ENCODE results near the gene SLC7A7.
"Not testable (repeated sequence)": the region's sequence is repeated elsewhere in the genome, so short reads cannot be mapped to it uniquely, and the experiment has no call there.

SLC7A7 gene

DNA sequence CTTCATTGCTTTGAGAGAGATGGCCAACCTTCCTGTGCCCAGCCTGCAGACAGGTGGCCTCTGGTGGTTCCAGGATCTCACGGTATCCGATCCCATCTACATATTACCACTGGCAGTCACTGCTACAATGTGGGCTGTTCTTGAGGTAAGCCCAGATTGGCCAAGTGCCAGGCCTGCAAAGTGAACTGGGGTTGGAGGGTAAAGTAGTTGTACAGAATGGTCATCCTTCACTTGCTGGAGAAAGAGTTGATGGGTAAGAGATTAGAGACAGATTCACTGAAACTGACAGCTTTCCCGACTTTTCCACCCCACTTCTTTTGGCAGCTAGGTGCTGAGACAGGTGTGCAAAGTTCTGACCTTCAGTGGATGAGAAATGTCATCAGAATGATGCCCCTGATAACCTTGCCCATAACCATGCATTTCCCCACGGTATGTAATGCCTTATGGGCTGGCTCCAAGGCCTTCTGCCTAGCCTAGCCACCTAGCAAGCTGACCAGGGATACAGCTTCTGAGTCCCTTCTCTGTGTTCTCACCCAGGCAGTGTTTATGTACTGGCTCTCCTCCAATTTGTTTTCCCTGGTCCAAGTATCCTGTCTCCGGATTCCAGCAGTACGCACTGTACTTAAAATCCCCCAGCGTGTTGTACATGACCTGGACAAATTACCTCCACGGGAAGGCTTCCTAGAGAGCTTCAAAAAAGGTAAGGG lies 44.6 kb downstream of the SLC7A7 start:
- ATAC-seq = no peak
- peaks cover 59% of the 10 kb centered on the region for H3K36me3 Mint-ChIP-seq
- no peaks in the 10 kb centered on the region for H3K27me3 Mint-ChIP-seq
- H3K4me3 Mint-ChIP-seq = no peak overlapping the region
- no peak overlapping the region for H3K27ac Mint-ChIP-seq
- H3K9me3 Mint-ChIP-seq = no peaks in the 10 kb centered on the region
- H3K4me1 Mint-ChIP-seq = peaks cover 34% of the 10 kb centered on the region

GRCh38 chr14:22769369-22769768 lies 45.9 kb downstream of the SLC7A7 start:
- Mint-ChIP-seq H3K27ac (no peak overlapping the region), H3K36me3 (peaks cover 48% of the 10 kb centered on the region), H3K9me3 (no peaks in the 10 kb centered on the region), H3K4me3 (no peak overlapping the region), H3K4me1 (peaks cover 34% of the 10 kb centered on the region), H3K27me3 (no peaks in the 10 kb centered on the region)
- ATAC-seq = no peak

DNA sequence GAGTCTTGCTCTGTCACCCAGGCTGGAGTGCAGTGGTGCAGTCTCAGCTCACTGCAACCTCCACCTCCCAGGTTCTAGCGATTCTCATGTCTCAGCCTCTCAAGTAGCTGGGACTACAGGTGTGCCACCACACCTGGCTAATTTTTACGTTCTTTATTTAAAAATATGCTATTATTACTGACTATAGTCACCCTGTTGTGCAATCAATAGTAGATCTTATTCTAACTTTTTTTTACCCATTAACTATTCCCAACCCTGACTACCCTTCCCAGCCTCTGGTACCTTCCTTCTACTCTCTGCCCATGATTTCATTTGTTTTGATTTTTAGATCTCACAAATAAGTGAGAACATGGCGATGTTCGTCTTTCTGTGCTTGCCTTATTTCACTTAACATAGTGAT lies 46.3 kb downstream of the SLC7A7 start:
- ATAC-seq = no peak
- H3K4me3 Mint-ChIP-seq = no peak overlapping the region
- H3K4me1 Mint-ChIP-seq = peaks cover 34% of the 10 kb centered on the region
- H3K36me3 Mint-ChIP-seq = peaks cover 46% of the 10 kb centered on the region
- H3K27ac Mint-ChIP-seq = peak overlapping the region; percentile 100
- no peaks in the 10 kb centered on the region for H3K9me3 Mint-ChIP-seq
- no peaks in the 10 kb centered on the region for H3K27me3 Mint-ChIP-seq

GRCh38 chr14:22767323-22767589 lies 48.0 kb downstream of the SLC7A7 start:
- peak overlapping the region; percentile 95 for H3K4me3 Mint-ChIP-seq
- H3K9me3 Mint-ChIP-seq = no peaks in the 10 kb centered on the region
- ATAC-seq = no peak
- H3K36me3 Mint-ChIP-seq = peaks cover 50% of the 10 kb centered on the region
- peak overlapping the region; percentile 100 for H3K27ac Mint-ChIP-seq
- peaks cover 34% of the 10 kb centered on the region for H3K4me1 Mint-ChIP-seq
- H3K27me3 Mint-ChIP-seq = no peaks in the 10 kb centered on the region

- peak within 1 kb of the TSS; percentile 95 for H3K4me3 Mint-ChIP-seq
- H3K27me3 Mint-ChIP-seq = no peaks in the 10 kb centered on the region
- H3K9me3 Mint-ChIP-seq = no peaks in the 10 kb centered on the region
- peaks cover 53% of the 10 kb centered on the region for H3K36me3 Mint-ChIP-seq
- H3K27ac Mint-ChIP-seq = peak within 1 kb of the TSS; percentile 100
- ATAC-seq = peak; percentile 92
- peaks cover 34% of the 10 kb centered on the region for H3K4me1 Mint-ChIP-seq
Measured at GRCh38 chr14:22766457-22767322, 48.5 kb downstream of the SLC7A7 start, which contains the start of gene OXA1L. TSS of gene OXA1L (plus strand) at chr14:22766688. CDS start at chr14:22766702, 14 bp downstream.

DNA sequence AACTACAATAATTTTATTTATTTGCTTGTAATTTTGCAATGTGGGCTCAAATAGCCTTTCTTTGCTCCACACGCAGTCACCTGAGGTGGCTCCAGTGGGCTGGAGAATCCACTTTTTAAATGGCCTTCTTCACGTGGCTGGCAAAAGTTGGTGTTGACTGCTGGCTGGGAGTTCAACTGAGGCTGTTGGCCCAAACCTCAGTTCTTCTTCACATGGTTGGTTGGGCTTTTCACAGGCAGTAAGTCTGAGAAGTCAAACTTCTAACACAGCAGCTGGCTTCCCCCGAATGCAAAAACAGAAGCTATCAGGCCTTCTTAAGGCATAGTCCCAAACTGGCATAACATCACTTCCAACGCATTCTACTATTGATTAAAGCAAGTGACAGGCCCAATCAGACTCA lies 50.9 kb downstream of the SLC7A7 start:
- Mint-ChIP-seq H3K27ac (no peak overlapping the region), H3K36me3 (peaks cover 48% of the 10 kb centered on the region), H3K27me3 (no peaks in the 10 kb centered on the region), H3K4me3 (no peak overlapping the region), H3K9me3 (no peaks in the 10 kb centered on the region), H3K4me1 (peaks cover 30% of the 10 kb centered on the region)
- ATAC-seq = no peak

GRCh38 chr14:22761734-22762133 lies 53.5 kb downstream of the SLC7A7 start:
- Mint-ChIP-seq H3K27ac (no peak overlapping the region), H3K4me1 (peaks cover 5% of the 10 kb centered on the region), H3K4me3 (no peak overlapping the region), H3K36me3 (peaks cover 34% of the 10 kb centered on the region), H3K27me3 (no peaks in the 10 kb centered on the region), H3K9me3 (no peaks in the 10 kb centered on the region)
- no peak for ATAC-seq

- peaks cover 32% of the 10 kb centered on the region for H3K36me3 Mint-ChIP-seq
- ATAC-seq, H3K27ac Mint-ChIP-seq: not testable (repeated sequence)
Measured at GRCh38 chr14:22757972-22758650, 57.1 kb downstream of the SLC7A7 start.

DNA sequence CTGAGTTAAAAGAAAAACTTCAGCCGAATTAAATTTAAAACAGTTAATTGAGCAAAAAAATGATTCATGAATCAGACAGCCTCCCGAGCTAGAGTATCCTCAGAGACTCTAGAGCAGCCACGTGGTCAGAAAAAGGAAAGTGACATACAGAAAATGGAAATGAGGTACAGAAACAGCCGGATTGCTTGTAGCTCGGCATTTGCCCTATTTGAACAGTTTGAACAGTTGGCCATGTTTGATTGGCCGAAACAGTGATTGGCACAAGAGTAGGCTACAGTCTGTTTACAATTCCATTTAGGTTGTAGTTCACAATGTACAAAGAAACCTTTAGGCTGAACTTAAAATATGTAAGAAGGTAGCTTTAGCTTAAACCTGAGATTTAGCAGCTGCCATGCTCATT lies 61.6 kb downstream of the SLC7A7 start:
- Mint-ChIP-seq H3K4me1 (peaks cover 14% of the 10 kb centered on the region), H3K36me3 (no peaks in the 10 kb centered on the region), H3K27ac (no peak overlapping the region), H3K27me3 (no peaks in the 10 kb centered on the region), H3K9me3 (no peaks in the 10 kb centered on the region), H3K4me3 (no peak overlapping the region)
- no peak for ATAC-seq

More at GRCh38 chr14:22757972-22758650, 57.1 kb downstream of the SLC7A7 start:
- not testable (repeated sequence) for H3K9me3 Mint-ChIP-seq, H3K4me3 Mint-ChIP-seq, H3K27me3 Mint-ChIP-seq
- peaks cover 10% of the 10 kb centered on the region for H3K4me1 Mint-ChIP-seq

- no peak overlapping the region for H3K27ac Mint-ChIP-seq
- H3K36me3 Mint-ChIP-seq = no peaks in the 10 kb centered on the region
- H3K9me3 Mint-ChIP-seq = no peaks in the 10 kb centered on the region
- no peaks in the 10 kb centered on the region for H3K27me3 Mint-ChIP-seq
- ATAC-seq = no peak
- no peak overlapping the region for H3K4me3 Mint-ChIP-seq
- peaks cover 24% of the 10 kb centered on the region for H3K4me1 Mint-ChIP-seq
Measured at GRCh38 chr14:22752422-22752821, 62.8 kb downstream of the SLC7A7 start.

DNA sequence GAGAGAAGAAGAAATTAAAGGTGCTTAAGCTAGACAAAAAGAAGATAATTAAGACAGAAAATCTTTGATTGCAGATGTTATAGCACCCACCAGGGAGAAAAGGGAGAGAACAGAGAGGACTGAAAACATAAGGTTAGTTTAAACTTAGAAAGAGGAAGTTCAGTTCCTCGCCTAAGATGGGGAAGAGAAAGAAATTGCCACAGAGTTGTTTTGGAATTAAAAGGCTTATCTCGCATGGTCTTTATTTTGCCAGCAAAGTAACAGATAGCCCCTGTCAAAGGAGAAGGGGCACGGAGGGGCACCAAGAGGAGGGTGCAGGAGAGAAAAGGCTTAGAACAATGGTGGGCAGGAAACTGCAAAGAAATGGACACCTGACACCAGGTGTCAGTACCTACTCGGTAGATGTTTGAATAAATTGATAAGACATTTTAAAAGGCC lies 66.6 kb downstream of the SLC7A7 start:
- Mint-ChIP-seq H3K36me3 (no peaks in the 10 kb centered on the region), H3K27ac (peak overlapping the region; percentile 89), H3K4me1 (peaks cover 17% of the 10 kb centered on the region), H3K4me3 (peak overlapping the region; percentile 57), H3K27me3 (no peaks in the 10 kb centered on the region), H3K9me3 (no peaks in the 10 kb centered on the region)
- ATAC-seq = peak; percentile 64

- Mint-ChIP-seq H3K9me3 (no peaks in the 10 kb centered on the region), H3K27me3 (no peaks in the 10 kb centered on the region), H3K4me1 (peaks cover 13% of the 10 kb centered on the region), H3K36me3 (no peaks in the 10 kb centered on the region), H3K4me3 (peak overlapping the region; percentile 57), H3K27ac (peak overlapping the region; percentile 89)
- ATAC-seq = no peak
Measured at GRCh38 chr14:22748206-22748605, 67.0 kb downstream of the SLC7A7 start.

- peak overlapping the region; percentile 89 for H3K27ac Mint-ChIP-seq
- ATAC-seq = no peak
- no peaks in the 10 kb centered on the region for H3K36me3 Mint-ChIP-seq
- H3K27me3 Mint-ChIP-seq = no peaks in the 10 kb centered on the region
- H3K4me1 Mint-ChIP-seq = peaks cover 13% of the 10 kb centered on the region
- no peaks in the 10 kb centered on the region for H3K9me3 Mint-ChIP-seq
- no peak overlapping the region for H3K4me3 Mint-ChIP-seq
Measured at GRCh38 chr14:22747769-22748168, 67.5 kb downstream of the SLC7A7 start.

DNA sequence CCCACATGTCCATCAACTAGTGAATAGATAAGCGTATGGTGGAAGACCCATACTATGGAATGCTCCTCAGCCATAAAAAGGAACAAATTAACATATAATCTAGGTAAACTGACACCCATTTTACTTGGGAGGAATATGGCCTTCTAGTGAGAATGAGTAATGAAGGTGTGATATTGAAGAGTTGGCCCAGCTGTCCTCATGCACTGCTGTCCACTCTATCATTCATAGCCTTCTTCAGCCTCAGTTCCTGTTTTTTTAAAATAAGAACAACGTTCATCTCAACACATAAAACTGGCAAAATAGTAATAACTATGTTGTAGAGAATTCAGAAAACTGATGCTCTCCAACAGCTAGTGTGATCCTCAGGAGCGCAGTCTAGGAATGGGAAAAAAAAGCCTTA lies 75.2 kb downstream of the SLC7A7 start:
- H3K9me3 Mint-ChIP-seq = peaks cover 2% of the 10 kb centered on the region
- no peak for ATAC-seq
- H3K36me3 Mint-ChIP-seq = no peaks in the 10 kb centered on the region
- no peaks in the 10 kb centered on the region for H3K27me3 Mint-ChIP-seq
- H3K27ac Mint-ChIP-seq = no peak overlapping the region
- H3K4me1 Mint-ChIP-seq = peaks cover 5% of the 10 kb centered on the region
- no peak overlapping the region for H3K4me3 Mint-ChIP-seq

- no peak for ATAC-seq
- Mint-ChIP-seq H3K9me3 (peaks cover 2% of the 10 kb centered on the region), H3K27me3 (no peaks in the 10 kb centered on the region), H3K4me3 (no peak overlapping the region), H3K4me1 (peaks cover 5% of the 10 kb centered on the region), H3K27ac (no peak overlapping the region), H3K36me3 (no peaks in the 10 kb centered on the region)
Measured at GRCh38 chr14:22739423-22739822, 75.8 kb downstream of the SLC7A7 start.
